Adrenal gland (tissue), 5 donors: ENCODE results near the gene CDH4.

ENCODE experiments used
- POLR2A ChIP-seq, 2 donors: fragments of 450-650 bp; IDR thresholded peaks; one replicate each; pipeline ENCODE4 v1.6.1; 2017; ENCODE audit warnings: antibody characterized with exemption in 2 of 2, mild to moderate bottlenecking in 2 of 2, moderate library complexity in 1 of 2
- TF ChIP-seq, protein P1 (sequence below), 6 experiments: fragments of 450-650 bp in 4 of 6; fragments of 200-600 bp in 2 of 6; sonication (generic) in 1 of 6; IDR thresholded peaks; 1 replicate in 5 of 6; 2 replicates in 1 of 6; pipeline versions ENCODE4 v1.5.1 to v1.8.0; 2016 to 2021; ENCODE audit warnings: antibody characterized with exemption in 6 of 6, mild to moderate bottlenecking in 2 of 6, moderate library complexity in 1 of 6
- donor health status: DM: no; HTN: no; CAD: no.

DNA sequence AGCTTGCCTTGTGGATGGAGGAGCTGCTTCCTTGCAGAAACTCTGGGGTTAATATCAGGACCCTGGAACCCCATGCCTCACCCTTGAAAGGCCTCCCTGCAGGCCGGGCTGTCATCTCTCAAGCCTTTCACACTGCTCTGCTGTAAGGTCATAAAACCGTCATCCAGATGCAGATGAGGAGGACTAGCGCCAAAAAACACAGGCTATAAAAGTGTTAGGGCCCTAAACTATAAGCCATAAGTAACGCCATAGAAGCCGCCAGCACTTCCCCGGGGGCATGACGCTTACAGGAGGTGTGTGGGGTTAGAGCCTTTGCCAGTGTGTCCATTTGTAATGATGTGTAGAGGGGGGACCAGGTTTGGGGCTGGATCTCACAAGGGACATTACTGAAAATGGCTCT is 47.6 kb downstream of the CDH4 start:
- TF ChIP-seq, protein P1, sequence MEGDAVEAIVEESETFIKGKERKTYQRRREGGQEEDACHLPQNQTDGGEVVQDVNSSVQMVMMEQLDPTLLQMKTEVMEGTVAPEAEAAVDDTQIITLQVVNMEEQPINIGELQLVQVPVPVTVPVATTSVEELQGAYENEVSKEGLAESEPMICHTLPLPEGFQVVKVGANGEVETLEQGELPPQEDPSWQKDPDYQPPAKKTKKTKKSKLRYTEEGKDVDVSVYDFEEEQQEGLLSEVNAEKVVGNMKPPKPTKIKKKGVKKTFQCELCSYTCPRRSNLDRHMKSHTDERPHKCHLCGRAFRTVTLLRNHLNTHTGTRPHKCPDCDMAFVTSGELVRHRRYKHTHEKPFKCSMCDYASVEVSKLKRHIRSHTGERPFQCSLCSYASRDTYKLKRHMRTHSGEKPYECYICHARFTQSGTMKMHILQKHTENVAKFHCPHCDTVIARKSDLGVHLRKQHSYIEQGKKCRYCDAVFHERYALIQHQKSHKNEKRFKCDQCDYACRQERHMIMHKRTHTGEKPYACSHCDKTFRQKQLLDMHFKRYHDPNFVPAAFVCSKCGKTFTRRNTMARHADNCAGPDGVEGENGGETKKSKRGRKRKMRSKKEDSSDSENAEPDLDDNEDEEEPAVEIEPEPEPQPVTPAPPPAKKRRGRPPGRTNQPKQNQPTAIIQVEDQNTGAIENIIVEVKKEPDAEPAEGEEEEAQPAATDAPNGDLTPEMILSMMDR (IDR thresholded peaks at IDR 0.05) = no peak
- TF ChIP-seq POLR2A (IDR thresholded peaks at IDR 0.05) = no peak
